Measurements from ENCODE around the gene CNPY1.

- TF ChIP-seq POLR2A (IDR thresholded peaks at IDR 0.05; ENCODE audit: low read length) (no peak), GATA1 (IDR thresholded peaks at IDR 0.05; ENCODE audit: low read depth, low read length) (no peak)
These were observed 44.9 kb upstream of the CNPY1 start for GRCh38 chr7:155591055-155591775.

All from erythroblast (primary cell).